Thyroid gland (tissue), 4 donors: ENCODE results near the gene PARD3B.

Experiments
- POLR2A ChIP-seq, 2 donors: fragments of 450-650 bp; IDR thresholded peaks; one replicate each; pipeline ENCODE4 v1.6.1; 2017; ENCODE audit warnings: antibody characterized with exemption in 2 of 2, mild to moderate bottlenecking in 2 of 2, moderate library complexity in 1 of 2
- TF ChIP-seq, protein P1 (sequence below), 6 experiments: fragments of 200-600 bp in 3 of 6; fragments of 450-650 bp in 3 of 6; sonication (generic) in 3 of 6; IDR thresholded peaks; one replicate each; pipeline ENCODE4 v1.5.1; 2016 to 2019; ENCODE audit warnings: antibody characterized with exemption in 6 of 6, mild to moderate bottlenecking in 2 of 6, inconsistent platforms in 1 of 6, moderate library complexity in 1 of 6

DNA sequence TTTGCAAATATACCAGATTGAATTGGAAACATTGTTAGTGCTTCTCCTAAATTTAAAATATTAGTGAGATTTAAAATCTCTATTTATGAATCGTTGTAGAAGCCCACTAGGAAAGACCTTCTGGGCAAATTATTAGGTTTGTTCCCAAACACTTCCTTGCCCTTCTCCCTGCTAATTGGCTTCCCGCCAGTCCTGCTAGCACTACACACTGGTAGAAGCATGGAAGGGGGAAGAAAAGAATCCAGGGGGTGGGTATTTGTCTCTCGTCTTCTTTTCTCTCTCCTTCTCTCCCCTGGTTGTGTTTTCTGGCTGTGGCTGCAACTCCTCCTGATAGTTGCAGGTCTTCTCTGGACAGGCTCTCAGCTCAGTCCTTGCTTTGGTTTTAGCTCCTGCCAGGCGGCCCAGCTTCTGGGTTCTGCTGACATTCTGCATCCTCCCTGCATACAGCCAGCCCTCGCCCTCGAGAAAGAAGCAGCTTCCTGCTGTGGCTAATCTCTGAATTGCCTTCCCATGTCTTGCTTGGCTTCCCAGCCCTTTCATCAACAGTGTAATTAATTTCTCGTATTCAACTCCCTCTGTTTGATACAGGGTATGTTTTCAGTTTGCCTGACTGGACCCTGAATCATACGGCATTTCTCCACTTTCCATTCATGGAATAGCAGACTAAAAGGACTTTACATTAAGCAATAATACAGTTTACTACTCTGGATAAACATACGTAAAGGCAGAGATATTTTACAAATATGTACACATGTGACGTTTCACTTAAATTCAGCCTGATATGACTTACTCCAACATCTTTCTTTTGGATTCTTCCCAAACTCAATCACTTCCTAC lies 6.9 kb upstream of the PARD3B start:
- TF ChIP-seq, protein P1, sequence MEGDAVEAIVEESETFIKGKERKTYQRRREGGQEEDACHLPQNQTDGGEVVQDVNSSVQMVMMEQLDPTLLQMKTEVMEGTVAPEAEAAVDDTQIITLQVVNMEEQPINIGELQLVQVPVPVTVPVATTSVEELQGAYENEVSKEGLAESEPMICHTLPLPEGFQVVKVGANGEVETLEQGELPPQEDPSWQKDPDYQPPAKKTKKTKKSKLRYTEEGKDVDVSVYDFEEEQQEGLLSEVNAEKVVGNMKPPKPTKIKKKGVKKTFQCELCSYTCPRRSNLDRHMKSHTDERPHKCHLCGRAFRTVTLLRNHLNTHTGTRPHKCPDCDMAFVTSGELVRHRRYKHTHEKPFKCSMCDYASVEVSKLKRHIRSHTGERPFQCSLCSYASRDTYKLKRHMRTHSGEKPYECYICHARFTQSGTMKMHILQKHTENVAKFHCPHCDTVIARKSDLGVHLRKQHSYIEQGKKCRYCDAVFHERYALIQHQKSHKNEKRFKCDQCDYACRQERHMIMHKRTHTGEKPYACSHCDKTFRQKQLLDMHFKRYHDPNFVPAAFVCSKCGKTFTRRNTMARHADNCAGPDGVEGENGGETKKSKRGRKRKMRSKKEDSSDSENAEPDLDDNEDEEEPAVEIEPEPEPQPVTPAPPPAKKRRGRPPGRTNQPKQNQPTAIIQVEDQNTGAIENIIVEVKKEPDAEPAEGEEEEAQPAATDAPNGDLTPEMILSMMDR (IDR thresholded peaks at IDR 0.05) = no peak
- TF ChIP-seq POLR2A (IDR thresholded peaks at IDR 0.05) = no peak
